HG02840 (cell line): ENCODE data around the gene CDYL2.
"Not testable (repeated sequence)": the region's sequence is repeated elsewhere in the genome, so short reads cannot be mapped to it uniquely, and the experiment has no call there.

Source experiments
- ATAC-seq: cut with Tn5 transposase; IDR thresholded peaks from one replicate; pipeline ENCODE4 v1.9.1; 2021; ENCODE audit warnings: mild to moderate bottlenecking, moderate library complexity, moderate number of reproducible peaks; ENCODE audit not compliant: unreplicated experiment, low FRiP score

CDYL2 gene

DNA sequence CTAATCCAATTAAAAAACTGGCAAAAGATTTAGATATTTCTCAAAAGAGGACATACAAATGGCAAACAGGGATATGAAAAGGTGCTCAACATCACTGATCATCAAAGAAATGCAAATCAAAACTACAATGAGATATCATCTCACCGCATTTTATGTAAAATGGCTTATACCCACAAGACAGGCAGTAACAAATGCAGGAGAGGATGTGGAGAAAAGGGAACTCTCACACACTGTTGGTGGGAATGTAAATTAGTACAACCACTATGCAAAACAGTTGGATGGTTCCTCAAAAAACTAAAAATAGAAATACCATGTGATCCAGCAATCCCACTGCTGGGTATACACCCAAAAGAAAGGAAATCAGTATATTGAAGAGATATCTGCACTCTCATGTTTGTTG, 154.1 kb downstream of the CDYL2 start:
- not testable (repeated sequence) for ATAC-seq

DNA sequence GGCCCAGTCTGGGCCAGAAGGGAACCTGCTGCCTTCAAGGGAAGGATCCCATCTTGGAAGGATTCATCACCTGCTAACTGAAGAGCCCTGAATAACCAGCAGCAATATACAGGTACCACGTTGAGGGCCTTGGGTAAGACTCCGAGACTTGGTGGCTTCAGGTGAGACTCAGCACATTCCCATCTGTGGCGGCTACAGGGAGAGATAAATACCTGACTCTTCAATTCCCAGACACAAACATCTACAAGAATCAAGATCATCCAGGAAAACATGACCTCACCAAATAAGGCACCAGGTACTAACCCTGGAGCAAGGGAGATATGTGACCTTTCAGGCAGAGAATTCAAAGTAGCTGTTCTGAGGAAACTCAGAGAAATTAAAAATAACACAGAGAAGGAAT, 164.1 kb downstream of the CDYL2 start:
- no peak for ATAC-seq

- no peak for ATAC-seq
Observed at GRCh38 chr16:80639636-80640035, 164.8 kb downstream of the CDYL2 start.

GRCh38 chr16:80637621-80638020, 166.8 kb downstream of the CDYL2 start:
- ATAC-seq = no peak

- ATAC-seq = no peak
Observed at GRCh38 chr16:80631581-80631980, 172.8 kb downstream of the CDYL2 start.

DNA sequence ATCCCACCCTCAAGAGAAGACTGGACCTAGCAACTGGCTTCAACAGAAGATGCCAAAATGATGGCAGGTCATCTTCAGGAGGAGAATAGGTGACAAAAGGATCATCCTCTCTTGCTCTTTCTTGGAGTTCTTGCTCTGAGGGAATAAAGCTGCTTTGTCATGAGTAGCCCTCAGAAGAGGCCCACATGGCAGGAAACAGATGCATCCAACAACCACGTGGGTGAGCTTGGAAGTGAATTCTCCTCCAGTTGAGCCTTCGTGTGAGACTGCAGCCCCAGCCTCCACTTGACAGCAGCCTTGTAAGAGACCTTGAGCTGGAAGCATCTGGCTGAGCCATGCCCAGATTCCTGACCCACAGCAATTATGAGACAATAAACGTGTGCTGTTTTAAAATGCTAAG, 176.1 kb downstream of the CDYL2 start:
- no peak for ATAC-seq

GRCh38 chr16:80627108-80627507, 177.3 kb downstream of the CDYL2 start:
- ATAC-seq = no peak

DNA sequence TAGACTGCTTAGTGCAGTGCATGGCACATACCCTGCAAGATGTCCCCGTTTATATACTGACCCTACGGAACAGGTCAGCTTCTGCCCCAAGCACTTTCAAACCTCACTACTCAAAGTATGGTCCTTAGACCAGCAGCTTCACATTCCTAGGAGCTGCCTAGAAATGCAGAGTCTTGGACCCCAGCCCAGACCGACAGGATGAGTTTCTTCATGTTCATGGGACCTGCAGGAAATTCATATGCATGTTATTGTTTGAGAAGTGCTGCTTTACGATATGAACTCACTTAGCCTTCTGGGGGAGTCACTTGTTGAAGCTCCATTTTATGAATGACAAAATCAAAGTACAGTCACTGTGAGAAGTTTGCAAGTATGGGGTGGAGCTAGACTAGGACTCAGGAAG, 181.0 kb downstream of the CDYL2 start:
- no peak for ATAC-seq

- ATAC-seq = no peak
Observed at GRCh38 chr16:80622007-80622406, 182.4 kb downstream of the CDYL2 start.

- ATAC-seq = no peak
Observed at GRCh38 chr16:80620736-80621605, 183.4 kb downstream of the CDYL2 start.

GRCh38 chr16:80619824-80620223, 184.6 kb downstream of the CDYL2 start:
- no peak for ATAC-seq

DNA sequence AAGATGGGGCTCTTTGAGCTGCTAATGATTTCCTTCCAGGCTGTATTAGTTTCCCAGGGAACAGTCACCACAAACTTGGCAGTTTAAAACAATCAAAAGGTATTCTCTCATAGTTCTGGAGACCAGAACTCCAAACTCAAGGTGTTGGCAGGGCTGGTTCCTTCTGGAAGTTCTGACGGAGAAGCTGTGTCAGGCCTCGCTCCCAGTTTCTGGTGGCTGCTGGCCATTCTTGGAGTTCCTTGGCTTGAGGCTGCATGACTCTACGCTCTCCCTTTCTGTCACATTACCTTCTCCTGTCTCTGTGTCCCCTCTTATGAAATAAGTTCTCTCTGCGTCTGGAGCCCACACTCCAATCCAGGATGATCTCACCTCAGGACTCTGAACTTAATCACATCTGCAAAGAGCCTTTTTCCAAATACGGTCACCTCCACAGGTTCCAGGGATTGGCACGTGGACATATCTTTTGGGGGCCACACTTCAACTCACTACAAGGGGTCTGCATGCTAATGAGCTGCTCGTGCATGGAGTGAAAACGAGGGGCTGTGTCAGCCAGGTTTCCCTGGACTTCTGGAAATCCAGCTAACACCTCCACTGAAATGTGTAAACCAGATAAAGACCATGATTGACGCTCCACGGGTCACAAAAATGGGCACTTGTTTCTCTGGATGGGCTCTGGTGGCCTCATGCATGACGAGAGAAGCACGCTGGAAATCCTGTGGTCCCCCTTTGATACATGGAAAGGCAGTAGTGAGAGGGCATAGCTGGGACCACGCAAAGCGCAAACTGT, 185.3 kb downstream of the CDYL2 start:
- no peak for ATAC-seq

- ATAC-seq = no peak
Observed at GRCh38 chr16:80616362-80616761, 188.0 kb downstream of the CDYL2 start.

- ATAC-seq = no peak
Observed at GRCh38 chr16:80615735-80616134, 188.7 kb downstream of the CDYL2 start.

- ATAC-seq = no peak
Observed at GRCh38 chr16:80614908-80615671, 189.3 kb downstream of the CDYL2 start.

DNA sequence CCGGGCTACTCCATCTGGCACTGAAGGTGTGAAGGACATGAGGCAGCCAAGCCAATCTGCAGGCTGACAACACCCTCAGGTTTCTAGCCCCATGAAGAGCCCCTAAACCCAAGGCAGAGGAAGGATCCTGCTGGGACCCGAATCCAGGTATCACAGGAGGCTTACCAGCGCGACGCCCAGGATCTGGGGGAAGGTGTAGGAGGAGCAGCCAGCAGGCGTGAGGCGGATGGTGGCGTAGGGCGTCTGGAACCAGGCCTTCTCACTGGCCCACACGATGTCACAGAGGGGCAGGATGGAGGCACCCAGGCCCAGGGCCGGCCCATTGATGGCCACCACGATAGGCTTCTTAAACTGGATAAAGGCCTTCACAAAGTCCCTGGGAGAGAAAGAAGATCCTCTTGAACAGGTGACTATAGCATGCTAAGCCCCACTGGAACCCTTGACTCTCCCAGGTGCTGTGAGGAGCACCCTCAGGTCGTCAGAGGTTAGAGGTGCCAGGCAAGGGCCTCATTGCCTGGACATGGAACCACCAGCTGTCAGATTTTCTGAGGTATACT, 191.9 kb downstream of the CDYL2 start:
- no peak for ATAC-seq

- no peak for ATAC-seq
Observed at GRCh38 chr16:80611930-80612327, 192.5 kb downstream of the CDYL2 start.

GRCh38 chr16:80611171-80611929, 193.0 kb downstream of the CDYL2 start:
- ATAC-seq = no peak

GRCh38 chr16:80610481-80611156, 193.8 kb downstream of the CDYL2 start:
- no peak for ATAC-seq
